ENCODE results near the gene DNAJC15. TPM values are rescaled to one million over a fixed set of nuclear protein-coding genes. Genes with fewer than 3 reads are reported as not detected.
A peak's percentile ranks its signal among the peaks of the same experiment; 100 is the strongest.

The DNAJC15 gene
- total and polyA plus RNA-seq, 2 donors (not counting 1 experiment from before 2014, with no cell fraction given) = 18.5 to 34.6 TPM

- Histone ChIP-seq H3K9me3 (ENCODE audit: control insufficient read depth, insufficient read depth, low read depth, low read length) (no peaks in the 10 kb centered on the region), H2AFZ (ENCODE audit: low read length) (no peak overlapping the region), H3K4me3 (replicated peaks in 1 of 4; ENCODE audit: control extremely low read depth in 1 of 4, insufficient read depth in 1 of 4, low read depth in 3 of 4, low read length in 4 of 4) (no peak overlapping the region), H3K27me3 (ENCODE audit: control insufficient read depth, insufficient read depth, low read length) (peaks cover 14% of the 10 kb centered on the region), H3K79me2 (ENCODE audit: control insufficient read depth, insufficient read depth, low read length) (no peaks in the 10 kb centered on the region), H3K4me2 (ENCODE audit: extremely low read depth, insufficient read depth, low read length) (no peak overlapping the region), H3K4me1 (ENCODE audit: control insufficient read depth, extremely low read depth, insufficient read depth, low read length) (no peaks in the 10 kb centered on the region), H3K27ac (ENCODE audit: insufficient read depth, low read length) (no peak overlapping the region), H4K20me1 (ENCODE audit: control insufficient read depth, extremely low read depth, insufficient read depth, low read length) (no peaks in the 10 kb centered on the region), H3K36me3 (ENCODE audit: control insufficient read depth, insufficient read depth, low read length) (no peaks in the 10 kb centered on the region), H3K9ac (ENCODE audit: insufficient read depth, low read length) (no peak overlapping the region)
- no peak for DNase-seq (ENCODE audit: low read depth in 2 of 2)
- no peak for TF ChIP-seq EZH2 (IDR thresholded peaks at IDR 0.05; ENCODE audit: low read length, missing control alignments)
- TF ChIP-seq, protein P1, sequence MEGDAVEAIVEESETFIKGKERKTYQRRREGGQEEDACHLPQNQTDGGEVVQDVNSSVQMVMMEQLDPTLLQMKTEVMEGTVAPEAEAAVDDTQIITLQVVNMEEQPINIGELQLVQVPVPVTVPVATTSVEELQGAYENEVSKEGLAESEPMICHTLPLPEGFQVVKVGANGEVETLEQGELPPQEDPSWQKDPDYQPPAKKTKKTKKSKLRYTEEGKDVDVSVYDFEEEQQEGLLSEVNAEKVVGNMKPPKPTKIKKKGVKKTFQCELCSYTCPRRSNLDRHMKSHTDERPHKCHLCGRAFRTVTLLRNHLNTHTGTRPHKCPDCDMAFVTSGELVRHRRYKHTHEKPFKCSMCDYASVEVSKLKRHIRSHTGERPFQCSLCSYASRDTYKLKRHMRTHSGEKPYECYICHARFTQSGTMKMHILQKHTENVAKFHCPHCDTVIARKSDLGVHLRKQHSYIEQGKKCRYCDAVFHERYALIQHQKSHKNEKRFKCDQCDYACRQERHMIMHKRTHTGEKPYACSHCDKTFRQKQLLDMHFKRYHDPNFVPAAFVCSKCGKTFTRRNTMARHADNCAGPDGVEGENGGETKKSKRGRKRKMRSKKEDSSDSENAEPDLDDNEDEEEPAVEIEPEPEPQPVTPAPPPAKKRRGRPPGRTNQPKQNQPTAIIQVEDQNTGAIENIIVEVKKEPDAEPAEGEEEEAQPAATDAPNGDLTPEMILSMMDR (conservative IDR thresholded peaks at IDR 0.05 in 1 of 2, IDR thresholded peaks at IDR 0.05 in 1 of 2; ENCODE audit: low read depth in 1 of 2, low read length in 2 of 2) = no peak
Measured at GRCh38 chr13:43141685-43142084, 118.3 kb downstream of the DNAJC15 start.

- no peaks in the 10 kb centered on the region for H4K20me1 ChIP-seq (ENCODE audit: control insufficient read depth, extremely low read depth, insufficient read depth, low read length)
- no peak overlapping the region for H3K4me3 ChIP-seq (replicated peaks in 1 of 4; ENCODE audit: control extremely low read depth in 1 of 4, insufficient read depth in 1 of 4, low read depth in 3 of 4, low read length in 4 of 4)
- H3K36me3 ChIP-seq (ENCODE audit: control insufficient read depth, insufficient read depth, low read length) = no peaks in the 10 kb centered on the region
- no peak overlapping the region for H3K4me2 ChIP-seq (ENCODE audit: extremely low read depth, insufficient read depth, low read length)
- H2AFZ ChIP-seq (ENCODE audit: low read length) = no peak overlapping the region
- no peak for TF ChIP-seq EZH2 (IDR thresholded peaks at IDR 0.05; ENCODE audit: low read length, missing control alignments)
- TF ChIP-seq, protein P1 (conservative IDR thresholded peaks at IDR 0.05 in 1 of 2, IDR thresholded peaks at IDR 0.05 in 1 of 2; ENCODE audit: low read depth in 1 of 2, low read length in 2 of 2) = no peak
- DNase-seq (ENCODE audit: low read depth in 2 of 2) = peak in 1 of 2 donors; percentile 25
- no peak overlapping the region for H3K9ac ChIP-seq (ENCODE audit: insufficient read depth, low read length)
- H3K27ac ChIP-seq (ENCODE audit: insufficient read depth, low read length) = no peak overlapping the region
- peaks cover 16% of the 10 kb centered on the region for H3K27me3 ChIP-seq (ENCODE audit: control insufficient read depth, insufficient read depth, low read length)
- H3K4me1 ChIP-seq (ENCODE audit: control insufficient read depth, extremely low read depth, insufficient read depth, low read length) = no peaks in the 10 kb centered on the region
- no peaks in the 10 kb centered on the region for H3K9me3 ChIP-seq (ENCODE audit: control insufficient read depth, insufficient read depth, low read depth, low read length)
- H3K79me2 ChIP-seq (ENCODE audit: control insufficient read depth, insufficient read depth, low read length) = no peaks in the 10 kb centered on the region
Measured at GRCh38 chr13:43143591-43143990, 120.2 kb downstream of the DNAJC15 start.

DNA sequence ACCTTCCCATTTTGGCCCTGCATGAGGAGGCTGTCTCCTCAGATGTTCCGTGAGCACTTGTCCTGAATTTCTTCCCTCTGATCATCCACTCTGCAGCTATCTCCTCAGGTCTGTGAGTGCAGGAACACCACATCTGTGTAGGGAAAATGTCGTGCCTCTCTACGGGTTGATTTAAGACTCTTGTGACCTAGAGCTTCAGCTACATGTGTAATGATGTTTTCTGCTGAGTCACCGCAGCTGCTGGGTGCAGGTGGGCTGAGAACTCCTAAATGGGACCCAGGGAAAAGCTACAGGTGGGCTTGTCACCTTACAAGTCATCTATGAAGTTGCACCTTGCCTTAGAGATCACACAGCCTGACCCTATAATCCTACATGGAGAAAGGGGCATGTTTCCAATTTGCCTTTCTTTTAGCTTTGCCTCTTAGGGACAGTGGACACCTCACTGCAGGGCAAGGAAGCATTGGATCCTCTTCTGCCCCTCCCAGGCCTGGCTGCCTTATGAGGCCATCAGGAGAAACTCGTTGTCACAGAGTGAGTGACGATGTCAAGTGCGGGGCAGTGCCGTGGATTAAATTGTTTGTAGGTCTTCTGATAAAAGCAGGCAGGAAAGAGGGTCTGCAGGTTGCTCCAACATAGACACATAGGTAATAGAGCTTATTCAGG is 122.3 kb downstream of the DNAJC15 start:
- H3K27me3 ChIP-seq (ENCODE audit: control insufficient read depth, insufficient read depth, low read length) = peaks cover 14% of the 10 kb centered on the region
- H3K4me2 ChIP-seq (ENCODE audit: extremely low read depth, insufficient read depth, low read length) = no peak overlapping the region
- no peaks in the 10 kb centered on the region for H3K79me2 ChIP-seq (ENCODE audit: control insufficient read depth, insufficient read depth, low read length)
- no peaks in the 10 kb centered on the region for H3K9me3 ChIP-seq (ENCODE audit: control insufficient read depth, insufficient read depth, low read depth, low read length)
- no peak for DNase-seq (ENCODE audit: low read depth in 2 of 2)
- TF ChIP-seq, protein P1 (conservative IDR thresholded peaks at IDR 0.05 in 1 of 2, IDR thresholded peaks at IDR 0.05 in 1 of 2; ENCODE audit: low read depth in 1 of 2, low read length in 2 of 2) = no peak
- no peak for TF ChIP-seq EZH2 (IDR thresholded peaks at IDR 0.05; ENCODE audit: low read length, missing control alignments)
- no peaks in the 10 kb centered on the region for H3K36me3 ChIP-seq (ENCODE audit: control insufficient read depth, insufficient read depth, low read length)
- H2AFZ ChIP-seq (ENCODE audit: low read length) = no peak overlapping the region
- H3K27ac ChIP-seq (ENCODE audit: insufficient read depth, low read length) = no peak overlapping the region
- no peak overlapping the region for H3K4me3 ChIP-seq (replicated peaks in 1 of 4; ENCODE audit: control extremely low read depth in 1 of 4, insufficient read depth in 1 of 4, low read depth in 3 of 4, low read length in 4 of 4)
- H3K4me1 ChIP-seq (ENCODE audit: control insufficient read depth, extremely low read depth, insufficient read depth, low read length) = no peaks in the 10 kb centered on the region
- no peaks in the 10 kb centered on the region for H4K20me1 ChIP-seq (ENCODE audit: control insufficient read depth, extremely low read depth, insufficient read depth, low read length)
- no peak overlapping the region for H3K9ac ChIP-seq (ENCODE audit: insufficient read depth, low read length)

All from fibroblast of lung (primary cell).